ENCODE measurements around the gene C6orf132. TPM values are rescaled to one million over a fixed set of nuclear protein-coding genes. Genes with fewer than 3 reads are reported as not detected.

Gene C6orf132
- total RNA-seq, 1 experiment from 2014 or later: 48.4 TPM

GRCh38 chr6:42173101-42173500, 30.7 kb upstream of the C6orf132 start, which contains the start of gene GUCA1A:
Gene GUCA1A (plus strand): TSS chr6:42173364. CDS start chr6:42173614, 250 bp downstream.
- WGBS (ENCODE audit: extremely low coverage, insufficient read length, low lambda C conversion rate): no CpG with 5 or more reads among the region's 2 CpGs
- H3K36me3 Mint-ChIP-seq (ENCODE audit: insufficient read depth in 1 of 3, low read depth in 3 of 3): no peaks in the 10 kb centered on the region; a peak in 1 of 7 replicates
- H4K5ac ChIP-seq (ENCODE audit: insufficient read length, low read depth, low read length): no peak within 1 kb of the TSS

More at GRCh38 chr6:42173101-42173500, 30.7 kb upstream of the C6orf132 start, which contains the start of gene GUCA1A:
- Histone ChIP-seq H4K8ac (replicated peaks; ENCODE audit: insufficient read length, low read depth, low read length) (no peak within 1 kb of the TSS), H4K20me1 (ENCODE audit: control insufficient read depth, insufficient read depth, insufficient read length) (no peaks in the 10 kb centered on the region), H3K4ac (ENCODE audit: low read depth, low read length) (no peak within 1 kb of the TSS), H3K23ac (ENCODE audit: insufficient read length, low read depth, low read length) (no peak within 1 kb of the TSS), H3K4me1 (ENCODE audit: insufficient read depth, low read length) (no peaks in the 10 kb centered on the region; the same call in 1 of the 2 replicates), H3K4me2 (ENCODE audit: insufficient read depth, insufficient read length, low read length) (no peak within 1 kb of the TSS), H3K9ac (ENCODE audit: extremely low read depth, insufficient read length, low read length) (no peak within 1 kb of the TSS), H2AK5ac (ENCODE audit: insufficient read length, low read length) (no peak within 1 kb of the TSS), H3K27ac (ENCODE audit: insufficient read length, low read depth, low read length) (no peak within 1 kb of the TSS), H2BK15ac (ENCODE audit: low read depth, low read length) (no peak within 1 kb of the TSS), H2BK20ac (ENCODE audit: low read depth, low read length, poor library complexity, severe bottlenecking) (no peak within 1 kb of the TSS), H2BK120ac (ENCODE audit: low read depth, low read length, poor library complexity, severe bottlenecking) (no peak within 1 kb of the TSS), H2BK5ac (ENCODE audit: insufficient read length, low read length) (no peak within 1 kb of the TSS), H2AFZ (ENCODE audit: low read length) (no peak within 1 kb of the TSS), H3K56ac (ENCODE audit: insufficient read length, low read depth, low read length) (no peak within 1 kb of the TSS), H3K18ac (ENCODE audit: insufficient read length, low read depth, low read length) (no peak within 1 kb of the TSS), H2BK12ac (ENCODE audit: insufficient read length, low read depth, low read length) (no peak within 1 kb of the TSS), H4K91ac (ENCODE audit: insufficient read length, low read depth, low read length) (no peak within 1 kb of the TSS), H3K27me3 (ENCODE audit: insufficient read depth, low read length) (no peaks in the 10 kb centered on the region), H3K79me1 (ENCODE audit: insufficient read depth, low read depth, low read length, poor library complexity, severe bottlenecking) (no peaks in the 10 kb centered on the region), H3K14ac (ENCODE audit: insufficient read depth, low read length) (no peak within 1 kb of the TSS), H3T11ph (ENCODE audit: low read length) (no peak within 1 kb of the TSS), H3K79me2 (ENCODE audit: insufficient read depth, low read length) (no peaks in the 10 kb centered on the region), H3K23me2 (ENCODE audit: insufficient read length, low read depth, low read length, poor library complexity, severe bottlenecking) (peaks cover 6% of the 10 kb centered on the region), H3K9me3 (ENCODE audit: control insufficient read depth, low read depth, low read length) (no peaks in the 10 kb centered on the region)
- Mint-ChIP-seq H3K27me3 (ENCODE audit: low read depth) (peaks cover 6% of the 10 kb centered on the region), H3K4me1 (peaks cover 36 to 48% of the 10 kb centered on the region in 2 experiments), H3K4me3 (no peak within 1 kb of the TSS), H3K27ac (peak within 1 kb of the TSS in 1 of 3 experiments; percentile 87; a peak in 2 of 7 replicates), H3K9me3 (no peaks in the 10 kb centered on the region; a peak in 2 of 5 replicates)
- no peak for TF ChIP-seq CTCF (conservative IDR thresholded peaks at IDR 0.05)
- no peak for DNase-seq
